WI38 (cell line): ENCODE data around the gene PTH1R.

ENCODE experiments used
- H3K4me3 ChIP-seq: 2 replicates; pipeline ENCODE4 v1.5.1; 2011; ENCODE audit warnings: low read depth, mild to moderate bottlenecking, control low read depth, low read length
- CTCF ChIP-seq: IDR thresholded peaks from 2 replicates; pipeline ENCODE4 v1.5.1; 2012; ENCODE audit warnings: low read depth, mild to moderate bottlenecking, control low read depth, low read length

The PTH1R gene

GRCh38 chr3:46845397-46845859 lies 32.1 kb upstream of the PTH1R start:
- TF ChIP-seq CTCF = no peak
- H3K4me3 ChIP-seq = peak overlapping the region; percentile 50

- H3K4me3 ChIP-seq = peak overlapping the region; percentile 50
Measured at GRCh38 chr3:46845860-46846623, 31.5 kb upstream of the PTH1R start.

GRCh38 chr3:46846624-46847542 lies 30.6 kb upstream of the PTH1R start:
- peak overlapping the region; percentile 50 for H3K4me3 ChIP-seq
- no peak for TF ChIP-seq CTCF

More at GRCh38 chr3:46845860-46846623, 31.5 kb upstream of the PTH1R start:
- peak; percentile 45; the same call in 1 of the 2 replicates for TF ChIP-seq CTCF

- no peak for TF ChIP-seq CTCF
- H3K4me3 ChIP-seq = no peak overlapping the region
Measured at GRCh38 chr3:46847744-46848143, 29.8 kb upstream of the PTH1R start.

- H3K4me3 ChIP-seq = no peak overlapping the region
- TF ChIP-seq CTCF = peak; percentile 48
Measured at GRCh38 chr3:46848271-46849044, 29.1 kb upstream of the PTH1R start.

- H3K4me3 ChIP-seq = no peak overlapping the region
Measured at GRCh38 chr3:46849045-46849631, 28.4 kb upstream of the PTH1R start.

More at GRCh38 chr3:46849045-46849631, 28.4 kb upstream of the PTH1R start:
- TF ChIP-seq CTCF = no peak
